ENCODE results near the gene PLB1.

The PLB1 gene

GRCh38 chr2:28640260-28640907 lies 144.5 kb downstream of the PLB1 start:
- no peak for TF ChIP-seq CTCF (conservative IDR thresholded peaks at IDR 0.05)
- no peak overlapping the region for H3K27ac ChIP-seq

GRCh38 chr2:28640908-28641300 lies 145.0 kb downstream of the PLB1 start:
- no peak overlapping the region for H3K27ac ChIP-seq

GRCh38 chr2:28642796-28643195 lies 146.9 kb downstream of the PLB1 start:
- H3K27ac ChIP-seq: no peak overlapping the region
- no peak for TF ChIP-seq CTCF (conservative IDR thresholded peaks at IDR 0.05)

More at GRCh38 chr2:28640908-28641300, 145.0 kb downstream of the PLB1 start:
- no peak for TF ChIP-seq CTCF (conservative IDR thresholded peaks at IDR 0.05)

GRCh38 chr2:28643327-28643726 lies 147.5 kb downstream of the PLB1 start:
- no peak overlapping the region for H3K27ac ChIP-seq
- TF ChIP-seq CTCF (conservative IDR thresholded peaks at IDR 0.05): no peak

- H3K27ac ChIP-seq: no peak overlapping the region
- no peak for TF ChIP-seq CTCF (conservative IDR thresholded peaks at IDR 0.05)
Measured at GRCh38 chr2:28643911-28644334, 148.1 kb downstream of the PLB1 start.

- no peak overlapping the region for H3K27ac ChIP-seq
- no peak for TF ChIP-seq CTCF (conservative IDR thresholded peaks at IDR 0.05)
Measured at GRCh38 chr2:28644760-28645159, 148.9 kb downstream of the PLB1 start.

GRCh38 chr2:28645553-28645952 lies 149.7 kb downstream of the PLB1 start:
- no peak overlapping the region for H3K27ac ChIP-seq
- no peak for TF ChIP-seq CTCF (conservative IDR thresholded peaks at IDR 0.05)

Data from VCaP (cell line).